CD1c-positive myeloid dendritic cell (primary cell): ENCODE results near the gene ADCY3.
A peak's percentile ranks its signal among the peaks of the same experiment; 100 is the strongest.

Experiments used
- DNase-seq: peaks from one replicate; pipeline ENCODE4 v3.0.0-alpha.2; 2016; ENCODE audit errors: extremely low spot score

Gene ADCY3

GRCh38 chr2:24906466-24906865 lies 13.6 kb downstream of the ADCY3 start:
- no peak for DNase-seq

DNA sequence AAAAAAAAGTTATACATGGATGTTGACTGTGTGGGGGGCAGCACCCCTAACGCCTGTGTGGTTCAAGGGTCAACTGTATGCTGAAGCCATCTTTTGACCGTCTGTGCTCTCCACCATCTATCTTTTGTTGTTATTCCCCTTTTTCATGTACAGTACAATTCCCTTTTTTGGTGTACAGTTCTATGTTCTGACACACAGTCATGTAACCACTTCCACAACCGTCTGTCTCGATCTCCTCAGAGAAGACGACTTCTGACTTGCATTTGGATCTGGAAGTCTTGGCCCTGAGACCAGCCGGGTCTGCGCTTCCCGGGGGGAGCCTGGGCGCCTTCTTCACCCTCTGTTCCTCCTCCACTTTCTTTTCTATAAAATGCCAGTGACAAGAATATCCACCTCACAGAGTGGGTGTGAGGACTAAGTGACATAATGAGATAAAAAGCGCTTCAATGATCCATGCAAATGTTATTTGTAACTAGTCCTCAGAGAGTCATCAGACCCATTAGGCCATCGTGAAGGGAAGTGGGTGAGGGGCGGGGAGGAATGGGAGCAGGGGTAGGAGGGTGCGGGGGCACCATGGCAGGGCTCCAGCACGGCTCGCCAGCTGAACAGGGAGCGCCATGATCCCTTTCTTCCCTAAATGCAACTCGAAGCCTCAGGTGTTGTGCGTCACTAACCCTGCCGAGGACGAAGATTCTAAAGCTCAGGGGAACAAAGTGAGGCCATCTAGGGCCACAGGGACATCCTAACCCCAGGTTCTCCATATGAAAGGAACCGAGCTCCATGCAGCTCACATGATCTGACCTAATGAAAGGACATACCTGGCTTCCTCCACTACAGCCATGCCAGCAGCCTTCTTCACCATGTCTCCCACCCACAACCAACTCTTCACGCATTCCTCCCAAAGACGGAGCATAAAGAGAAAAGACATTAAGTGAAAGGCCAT lies 16.6 kb downstream of the ADCY3 start:
- no peak for DNase-seq

DNA sequence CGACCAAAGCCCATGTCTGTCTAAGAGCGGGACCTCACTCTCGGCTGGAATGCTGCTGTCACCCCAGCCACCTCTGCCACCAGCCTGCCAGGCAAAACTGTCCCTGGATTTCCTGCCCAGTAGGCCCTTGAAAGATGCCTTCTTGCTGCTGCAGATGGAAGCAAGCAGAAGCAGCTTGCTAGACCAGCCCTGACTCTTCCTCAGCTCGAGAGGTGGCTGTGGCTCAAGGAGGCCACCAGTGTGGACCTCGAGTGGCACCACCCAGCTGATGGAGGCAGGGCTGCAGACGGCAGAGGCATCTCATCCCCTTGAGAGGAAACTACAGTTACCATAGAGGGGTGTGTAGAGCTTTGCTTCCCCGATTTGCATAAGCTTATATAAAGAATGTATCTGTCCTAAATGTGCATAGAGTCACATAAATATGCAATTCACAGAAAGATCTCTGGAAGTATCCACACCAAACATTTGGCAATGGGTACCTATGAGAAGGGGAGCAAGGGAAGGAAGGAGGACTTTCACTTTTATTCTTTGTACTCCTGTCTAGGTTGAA lies 20.6 kb downstream of the ADCY3 start:
- DNase-seq, result no peak

- no peak for DNase-seq
These were observed 21.6 kb downstream of the ADCY3 start for GRCh38 chr2:24898122-24899109.

DNA sequence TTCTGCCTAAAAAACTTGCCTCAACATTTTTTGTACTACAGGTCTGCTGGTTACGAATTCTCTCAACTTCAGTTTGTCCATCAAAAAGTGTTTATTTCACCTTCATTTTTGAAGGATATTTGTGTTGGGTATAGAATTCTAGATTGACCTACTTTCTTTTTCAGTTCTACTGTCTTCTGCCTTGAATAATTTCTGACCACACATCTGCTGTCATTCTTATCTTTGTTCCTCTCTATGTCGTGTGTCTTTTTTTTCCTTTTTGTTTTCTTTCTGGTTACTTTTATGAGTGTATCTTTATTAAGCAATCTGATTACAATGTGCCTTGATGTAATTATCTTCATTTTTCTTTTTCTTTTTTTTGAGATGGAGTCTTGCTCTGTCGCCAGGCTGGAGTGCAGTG lies 25.3 kb downstream of the ADCY3 start:
- DNase-seq, result no peak

- no peak for DNase-seq
These were observed 26.1 kb downstream of the ADCY3 start for GRCh38 chr2:24893934-24894333.

GRCh38 chr2:24892928-24893327 lies 27.1 kb downstream of the ADCY3 start:
- DNase-seq, result no peak

- no peak for DNase-seq
These were observed 28.8 kb downstream of the ADCY3 start for GRCh38 chr2:24891201-24891600.

DNA sequence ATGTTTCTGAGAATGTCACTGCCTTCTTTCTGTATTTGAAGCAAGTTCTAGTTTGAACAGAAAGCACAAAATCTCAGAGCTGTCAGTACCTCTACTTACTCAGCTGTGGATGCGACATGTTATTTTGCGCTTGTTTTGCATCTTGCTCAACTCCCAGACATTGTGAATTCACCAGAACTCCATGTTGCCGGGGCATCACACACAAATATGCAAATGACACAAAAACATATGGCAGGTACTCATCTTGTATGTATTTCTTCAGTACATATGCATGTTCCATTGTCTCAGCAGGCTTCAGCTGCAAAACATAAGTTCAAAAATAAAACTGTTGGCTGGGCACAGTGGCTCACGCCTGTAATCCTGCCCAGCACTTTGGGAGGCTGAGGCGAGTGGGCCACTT lies 30.8 kb downstream of the ADCY3 start:
- DNase-seq, result no peak

GRCh38 chr2:24888177-24888576 lies 31.9 kb downstream of the ADCY3 start:
- no peak for DNase-seq

- no peak for DNase-seq
These were observed 32.6 kb downstream of the ADCY3 start for GRCh38 chr2:24887307-24887874.

- peak; percentile 60 for DNase-seq
These were observed 33.2 kb downstream of the ADCY3 start for GRCh38 chr2:24886691-24887304.

DNA sequence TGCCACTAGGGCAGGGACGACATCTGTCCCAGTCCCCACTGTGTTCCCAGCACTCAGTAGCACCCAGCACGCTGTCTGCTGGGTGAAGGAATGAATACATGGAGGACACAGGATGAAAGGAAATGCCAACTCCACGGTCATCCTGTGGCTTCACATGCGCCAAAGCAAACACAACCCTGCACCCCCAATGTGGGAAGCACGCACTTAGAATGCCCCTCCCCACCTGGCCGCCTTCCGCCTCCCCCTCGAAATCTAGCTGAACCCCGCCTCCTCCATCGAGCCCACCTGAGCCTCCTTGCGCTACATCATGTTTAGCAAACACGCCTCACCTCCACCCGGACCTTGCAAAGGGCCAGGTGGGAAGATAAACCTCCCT lies 33.9 kb downstream of the ADCY3 start:
- DNase-seq, result no peak

DNA sequence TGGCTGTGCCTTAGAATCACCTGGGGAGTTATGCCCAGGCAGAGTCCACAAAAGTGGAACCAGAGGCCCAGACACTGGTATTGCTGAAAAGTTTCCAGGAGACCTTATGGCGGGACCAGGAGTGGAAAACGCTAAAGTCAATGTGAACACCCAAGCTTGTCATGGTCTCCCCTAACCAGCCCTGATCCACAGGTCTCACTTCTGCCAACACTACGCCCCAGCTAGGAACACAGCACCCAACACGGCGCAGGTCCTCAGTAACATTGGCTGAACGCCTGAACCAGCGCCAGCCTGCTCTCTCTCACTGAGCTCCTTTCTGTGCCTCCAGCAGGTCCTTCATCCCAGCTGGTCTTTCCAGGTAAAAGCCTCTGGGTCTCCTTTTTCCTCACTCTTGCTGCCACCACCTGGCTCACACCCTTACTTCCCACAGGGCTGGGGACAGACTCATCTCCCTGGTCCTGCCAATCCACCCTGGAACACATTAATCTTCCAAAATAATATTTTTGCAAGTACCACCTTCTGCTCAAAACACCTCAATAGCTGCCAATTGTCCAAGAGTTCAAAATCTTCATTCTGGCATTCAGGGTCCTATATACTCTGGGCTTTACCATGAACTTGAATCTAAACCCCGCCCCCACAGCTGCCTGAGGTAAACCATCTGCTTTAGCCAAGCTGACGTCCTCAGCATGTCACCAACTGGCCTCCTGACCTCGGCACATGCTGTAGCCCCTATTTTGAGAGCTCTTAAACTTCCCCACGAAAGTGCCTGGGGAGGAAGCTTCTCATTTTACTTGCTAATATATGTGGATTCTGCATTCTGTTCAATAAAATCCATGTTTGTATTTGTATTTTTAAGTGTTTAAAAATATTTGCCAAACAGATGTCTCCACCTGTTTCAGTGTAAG lies 34.6 kb downstream of the ADCY3 start:
- DNase-seq, result peak; percentile 29

DNA sequence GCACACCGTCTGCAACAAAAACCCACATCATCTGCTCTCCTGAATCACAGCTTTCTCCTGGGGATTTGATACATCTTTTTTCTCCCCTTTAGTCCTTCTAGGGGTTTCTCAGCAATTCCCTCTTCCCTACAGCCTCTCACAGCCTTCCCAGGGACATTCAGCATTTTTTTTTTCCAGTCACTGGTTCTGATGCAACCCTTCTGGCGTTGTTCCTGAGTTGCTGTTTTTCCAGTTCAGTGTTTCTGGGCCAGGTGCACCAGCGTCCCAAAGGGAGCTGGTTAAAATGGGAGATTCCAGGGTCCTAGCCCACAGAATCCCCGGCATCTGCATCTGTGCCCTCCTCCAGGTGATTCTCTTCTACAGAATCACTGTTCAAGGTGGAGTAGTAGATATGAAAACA lies 36.1 kb downstream of the ADCY3 start:
- no peak for DNase-seq

GRCh38 chr2:24881623-24882022 lies 38.4 kb downstream of the ADCY3 start:
- DNase-seq, result no peak

- no peak for DNase-seq
These were observed 38.9 kb downstream of the ADCY3 start for GRCh38 chr2:24881158-24881557.

- DNase-seq, result no peak
These were observed 41.7 kb downstream of the ADCY3 start for GRCh38 chr2:24878341-24878740.

GRCh38 chr2:24877646-24878045 lies 42.4 kb downstream of the ADCY3 start:
- DNase-seq, result no peak

- DNase-seq, result no peak
These were observed 43.0 kb downstream of the ADCY3 start for GRCh38 chr2:24877067-24877466.
